Mesodermal cell (in vitro differentiated cells): Measurements from ENCODE around the gene SCAI.
"Not testable (repeated sequence)": the region's sequence is repeated elsewhere in the genome, so short reads cannot be mapped to it uniquely, and the experiment has no call there.

Experiments
- H3K27ac ChIP-seq: 2 replicates; pipeline ENCODE4 v1.7.0; 2013; ENCODE audit warnings: mild to moderate bottlenecking, low read depth, low read length, moderate library complexity; ENCODE audit not compliant: severe bottlenecking
- H3K36me3 ChIP-seq: 2 replicates; pipeline ENCODE4 v1.7.1; 2013; ENCODE audit warnings: mild to moderate bottlenecking, low read length, moderate library complexity; ENCODE audit not compliant: control insufficient read depth, insufficient read depth
- H3K4me1 ChIP-seq: one replicate; pipeline ENCODE4 v1.7.1; 2013; ENCODE audit warnings: mild to moderate bottlenecking, low read length; ENCODE audit not compliant: insufficient read depth, control insufficient read depth, poor library complexity, severe bottlenecking
- H3K4me3 ChIP-seq: 2 replicates; pipeline ENCODE4 v1.7.0; 2013; ENCODE audit warnings: low read length, control low read depth, mild to moderate bottlenecking; ENCODE audit not compliant: insufficient read depth, poor library complexity, severe bottlenecking; ENCODE audit errors: extremely low read depth
- H3K9me3 ChIP-seq: 2 replicates; pipeline ENCODE4 v1.7.1; 2013; ENCODE audit warnings: mild to moderate bottlenecking, low read length, moderate library complexity; ENCODE audit not compliant: control insufficient read depth
- WGBS, 2 experiments: methylation state at CpG; one replicate each; pipeline ENCODE4 v1.1.5; 2013; ENCODE audit warnings: missing lambda C conversion rate in 2 of 2; ENCODE audit not compliant: insufficient coverage in 2 of 2; 5-methylcytosine and 5-hydroxymethylcytosine counted together

SCAI gene

GRCh38 chr9:124973807-124974206, 169.5 kb downstream of the SCAI start:
- peaks cover 33% of the 10 kb centered on the region for H3K36me3 ChIP-seq
- H3K27ac ChIP-seq: no peak overlapping the region
- no peak overlapping the region for H3K4me3 ChIP-seq
- no peaks in the 10 kb centered on the region for H3K9me3 ChIP-seq
- 87 to 92% methylated on average over 4 to 6 of the region's 6 CpGs for WGBS, 2 experiments
- no peaks in the 10 kb centered on the region for H3K4me1 ChIP-seq

GRCh38 chr9:124972241-124972770, 171.0 kb downstream of the SCAI start:
- Histone ChIP-seq H3K4me3 (no peak overlapping the region), H3K36me3 (peaks cover 33% of the 10 kb centered on the region), H3K27ac (no peak overlapping the region), H3K9me3 (no peaks in the 10 kb centered on the region), H3K4me1 (no peaks in the 10 kb centered on the region)
- WGBS, 2 experiments: 100% methylated on average over 1 of the region's 2 CpGs; no CpG with 5 or more reads in 1 of the 2 experiments

- H3K27ac ChIP-seq: no peak overlapping the region
Observed at GRCh38 chr9:124969401-124969800, 173.9 kb downstream of the SCAI start.

GRCh38 chr9:124968238-124968637, 175.1 kb downstream of the SCAI start:
- no peaks in the 10 kb centered on the region for H3K4me1 ChIP-seq
- H3K36me3 ChIP-seq: peaks cover 20% of the 10 kb centered on the region
- no peak overlapping the region for H3K27ac ChIP-seq
- H3K9me3 ChIP-seq: no peaks in the 10 kb centered on the region
- no peak overlapping the region for H3K4me3 ChIP-seq
- WGBS, 2 experiments: 91 to 92% methylated on average over 8 of the region's 9 CpGs

More at GRCh38 chr9:124969401-124969800, 173.9 kb downstream of the SCAI start:
- Histone ChIP-seq H3K4me3 (no peak overlapping the region), H3K9me3 (no peaks in the 10 kb centered on the region), H3K36me3 (peaks cover 32% of the 10 kb centered on the region), H3K4me1 (no peaks in the 10 kb centered on the region)
- WGBS, 2 experiments: no CpG with 5 or more reads among the region's 2 CpGs

GRCh38 chr9:124965775-124966568, 177.4 kb downstream of the SCAI start:
- not testable (repeated sequence) for H3K27ac ChIP-seq, H3K4me3 ChIP-seq, H3K9me3 ChIP-seq, H3K4me1 ChIP-seq
- H3K36me3 ChIP-seq: peaks cover 13% of the 10 kb centered on the region
- WGBS, 2 experiments: 100% methylated on average over 1 of the region's 5 CpGs; no CpG with 5 or more reads in 1 of the 2 experiments

GRCh38 chr9:124964604-124965003, 178.7 kb downstream of the SCAI start:
- Histone ChIP-seq H3K4me1 (no peaks in the 10 kb centered on the region), H3K4me3 (no peak overlapping the region)
- 80 to 100% methylated on average over 2 of the region's 2 CpGs for WGBS, 2 experiments

GRCh38 chr9:124964056-124964455, 179.3 kb downstream of the SCAI start:
- H3K4me1 ChIP-seq: no peaks in the 10 kb centered on the region
- WGBS, 2 experiments: 100% methylated on average over 1 to 2 of the region's 2 CpGs
- no peak overlapping the region for H3K4me3 ChIP-seq
- H3K9me3 ChIP-seq: no peaks in the 10 kb centered on the region
- no peak overlapping the region for H3K27ac ChIP-seq
- peaks cover 3% of the 10 kb centered on the region for H3K36me3 ChIP-seq

More at GRCh38 chr9:124964604-124965003, 178.7 kb downstream of the SCAI start:
- Histone ChIP-seq H3K36me3 (peaks cover 3% of the 10 kb centered on the region), H3K27ac (no peak overlapping the region), H3K9me3 (no peaks in the 10 kb centered on the region)

- Histone ChIP-seq H3K9me3 (no peaks in the 10 kb centered on the region), H3K4me1 (no peaks in the 10 kb centered on the region), H3K4me3 (no peak overlapping the region), H3K36me3 (peaks cover 2% of the 10 kb centered on the region), H3K27ac (no peak overlapping the region)
- 94 to 100% methylated on average over 2 of the region's 2 CpGs for WGBS, 2 experiments
Observed at GRCh38 chr9:124960409-124960752, 182.9 kb downstream of the SCAI start.

- H3K9me3 ChIP-seq, H3K27ac ChIP-seq, H3K4me1 ChIP-seq, H3K36me3 ChIP-seq, H3K4me3 ChIP-seq: not testable (repeated sequence)
- 92 to 96% methylated on average over 4 to 5 of the region's 9 CpGs for WGBS, 2 experiments
Observed at GRCh38 chr9:124959671-124960408, 183.5 kb downstream of the SCAI start.

GRCh38 chr9:124954255-124954654, 189.1 kb downstream of the SCAI start:
- Histone ChIP-seq H3K4me1 (no peaks in the 10 kb centered on the region), H3K9me3 (no peaks in the 10 kb centered on the region), H3K27ac (no peak overlapping the region), H3K4me3 (no peak overlapping the region), H3K36me3 (no peaks in the 10 kb centered on the region)
- WGBS, 2 experiments: no CpG with 5 or more reads among the region's 1 CpG
